ENCODE data around the gene DLEU7. TPM values are rescaled to one million over a fixed set of nuclear protein-coding genes. Genes with fewer than 3 reads are reported as not detected.

DLEU7 gene
- total and polyA plus RNA-seq, 2 of the 8 experiments (the other 6 are each of a cell fraction or from before 2014, with no cell fraction given) = 4.9 to 5.2 TPM

GRCh38 chr13:50850445-50850844 is 7.0 kb upstream of the DLEU7 start (continued):
- TF ChIP-seq MAFK (IDR thresholded peaks at IDR 0.05; ENCODE audit: low read depth, low read length) = no peak
- no peak for TF ChIP-seq SP4 (IDR thresholded peaks at IDR 0.05; ENCODE audit: low read length)
- no peak for TF ChIP-seq TBP (IDR thresholded peaks at IDR 0.05; ENCODE audit: low read depth, low read length)
- TF ChIP-seq SUZ12 (IDR thresholded peaks at IDR 0.05; ENCODE audit: low read length) = no peak

Measured in H1 (cell line).